ENCODE measurements around the gene STK32B. TPM values are rescaled to one million over a fixed set of nuclear protein-coding genes. Genes with fewer than 3 reads are reported as not detected.

Gene STK32B
- total and polyA plus RNA-seq, 8 donors = 0.90 to 5.1 (median 3.3) TPM

DNA sequence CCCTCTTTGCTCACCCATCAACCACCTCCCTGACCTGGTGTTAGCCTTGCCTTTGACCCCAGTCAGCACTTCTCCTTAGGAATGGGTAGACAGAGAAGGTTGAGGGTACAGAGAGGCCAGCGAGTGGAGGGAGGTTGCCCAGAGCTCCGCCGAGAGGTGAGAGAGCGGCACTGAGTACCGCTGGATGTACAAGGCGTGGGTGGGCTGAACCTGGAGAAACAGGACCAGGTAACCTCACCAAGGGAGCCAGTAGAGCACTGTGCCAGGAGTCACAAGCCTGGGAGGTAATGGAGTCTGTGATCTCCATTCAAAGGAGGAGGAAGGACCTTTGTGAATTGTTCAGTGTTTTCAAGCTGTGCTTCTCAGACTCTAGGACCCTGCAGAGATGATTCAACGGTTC is 400.9 kb downstream of the STK32B start:
- ATAC-seq (no peak), DNase-seq (no peak)
- H3K27me3 ChIP-seq = no peaks in the 10 kb centered on the region
- intact Hi-C loops (cut with DNase I) = no loop called here
- TF ChIP-seq, protein P1, sequence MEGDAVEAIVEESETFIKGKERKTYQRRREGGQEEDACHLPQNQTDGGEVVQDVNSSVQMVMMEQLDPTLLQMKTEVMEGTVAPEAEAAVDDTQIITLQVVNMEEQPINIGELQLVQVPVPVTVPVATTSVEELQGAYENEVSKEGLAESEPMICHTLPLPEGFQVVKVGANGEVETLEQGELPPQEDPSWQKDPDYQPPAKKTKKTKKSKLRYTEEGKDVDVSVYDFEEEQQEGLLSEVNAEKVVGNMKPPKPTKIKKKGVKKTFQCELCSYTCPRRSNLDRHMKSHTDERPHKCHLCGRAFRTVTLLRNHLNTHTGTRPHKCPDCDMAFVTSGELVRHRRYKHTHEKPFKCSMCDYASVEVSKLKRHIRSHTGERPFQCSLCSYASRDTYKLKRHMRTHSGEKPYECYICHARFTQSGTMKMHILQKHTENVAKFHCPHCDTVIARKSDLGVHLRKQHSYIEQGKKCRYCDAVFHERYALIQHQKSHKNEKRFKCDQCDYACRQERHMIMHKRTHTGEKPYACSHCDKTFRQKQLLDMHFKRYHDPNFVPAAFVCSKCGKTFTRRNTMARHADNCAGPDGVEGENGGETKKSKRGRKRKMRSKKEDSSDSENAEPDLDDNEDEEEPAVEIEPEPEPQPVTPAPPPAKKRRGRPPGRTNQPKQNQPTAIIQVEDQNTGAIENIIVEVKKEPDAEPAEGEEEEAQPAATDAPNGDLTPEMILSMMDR (IDR thresholded peaks at IDR 0.05) = no peak
- H3K4me3 ChIP-seq = no peak overlapping the region
- H3K36me3 ChIP-seq = no peaks in the 10 kb centered on the region
- no peaks in the 10 kb centered on the region for H3K4me1 ChIP-seq
- no peaks in the 10 kb centered on the region for H3K9me3 ChIP-seq
- no peak overlapping the region for H3K27ac ChIP-seq

DNA sequence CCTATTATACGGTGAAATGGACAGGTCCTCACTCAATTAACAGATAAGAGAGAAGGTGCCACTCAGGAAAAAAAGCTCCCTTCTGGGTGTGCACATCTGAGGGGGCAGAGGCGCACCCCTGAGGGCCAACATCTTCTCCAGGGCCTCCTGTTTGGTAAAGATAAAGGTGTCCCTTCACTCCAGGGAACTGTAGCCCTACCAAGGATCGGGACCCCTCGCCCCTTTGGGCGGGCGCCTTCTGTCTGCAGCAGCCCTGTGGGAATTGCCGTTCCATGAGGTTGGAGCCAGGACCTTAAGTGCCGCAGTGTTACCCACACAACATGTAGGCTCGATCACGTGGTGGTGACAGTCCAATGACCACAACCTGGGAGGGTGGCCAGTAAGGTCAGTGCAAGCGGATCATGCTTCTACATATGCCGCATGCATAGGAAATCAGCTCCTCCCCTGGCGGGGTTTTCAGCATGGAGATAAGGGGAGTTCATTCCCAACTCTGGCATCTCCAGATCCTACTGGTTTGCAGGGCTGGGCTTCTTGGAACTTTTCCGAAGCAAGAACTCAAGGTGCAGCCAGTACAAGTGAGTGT is 403.8 kb downstream of the STK32B start:
- Histone ChIP-seq H3K4me3 (no peak overlapping the region), H3K27ac (no peak overlapping the region), H3K4me1 (no peaks in the 10 kb centered on the region), H3K9me3 (no peaks in the 10 kb centered on the region), H3K27me3 (no peaks in the 10 kb centered on the region), H3K36me3 (no peaks in the 10 kb centered on the region)
- no peak for ATAC-seq
- DNase-seq = no peak
- intact Hi-C loops (cut with DNase I) = no loop called here
- TF ChIP-seq, protein P1 (IDR thresholded peaks at IDR 0.05) = no peak

DNA sequence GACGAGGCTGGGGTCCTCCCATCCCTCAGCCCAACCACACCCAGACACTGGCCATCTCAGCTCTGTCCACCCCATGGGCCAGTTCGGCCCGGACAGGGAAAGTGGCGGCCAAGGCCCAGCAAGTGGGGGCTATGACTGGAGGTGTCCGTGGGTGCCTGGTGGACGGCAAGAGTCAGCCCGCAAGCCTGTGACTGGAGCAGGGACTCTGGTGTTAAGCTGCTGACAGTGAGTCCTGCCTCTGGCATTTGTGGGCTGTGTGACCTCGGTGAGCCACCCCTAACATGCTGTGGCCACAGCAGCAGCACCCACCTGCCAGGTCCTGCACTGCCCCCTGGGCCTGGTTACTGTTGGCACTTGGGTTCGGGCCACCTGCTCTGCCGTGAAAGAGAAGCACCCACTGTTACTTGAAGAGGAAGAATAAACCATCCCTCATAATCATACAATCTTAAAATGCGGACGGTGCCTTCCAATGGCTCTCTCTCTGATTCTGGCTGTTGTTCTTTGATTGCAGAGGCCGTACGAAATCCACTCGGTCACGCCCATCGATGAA is 405.1 kb downstream of the STK32B start:
- Histone ChIP-seq H3K36me3 (no peaks in the 10 kb centered on the region), H3K4me1 (no peaks in the 10 kb centered on the region), H3K4me3 (no peak overlapping the region), H3K9me3 (no peaks in the 10 kb centered on the region), H3K27me3 (no peaks in the 10 kb centered on the region), H3K27ac (no peak overlapping the region)
- ATAC-seq = no peak
- no peak for DNase-seq
- intact Hi-C loops (cut with DNase I) = no loop called here
- TF ChIP-seq, protein P1 (IDR thresholded peaks at IDR 0.05) = no peak

DNA sequence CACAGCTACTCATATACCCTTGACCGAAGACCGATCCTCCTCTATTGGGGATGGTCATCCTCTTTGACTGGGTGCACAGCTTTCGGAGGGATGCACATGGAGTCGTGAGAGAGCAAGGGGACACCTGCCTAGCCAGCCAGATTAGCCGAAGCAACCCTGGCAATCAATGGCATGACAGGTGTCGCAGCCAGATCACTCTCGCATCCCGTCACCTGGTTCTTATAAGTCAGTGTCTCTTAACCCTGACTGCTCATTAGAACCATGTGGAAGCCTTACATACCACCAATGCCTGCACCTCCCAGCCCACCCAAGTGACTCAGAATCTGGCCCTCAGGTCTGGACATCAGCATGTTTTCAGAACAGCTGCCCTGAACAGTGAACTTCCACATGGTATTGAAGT is 407.4 kb downstream of the STK32B start:
- H3K36me3 ChIP-seq = no peaks in the 10 kb centered on the region
- TF ChIP-seq, protein P1 (IDR thresholded peaks at IDR 0.05) = no peak
- no peak for DNase-seq
- no peak overlapping the region for H3K27ac ChIP-seq
- no peaks in the 10 kb centered on the region for H3K4me1 ChIP-seq
- no peak for ATAC-seq
- H3K4me3 ChIP-seq = no peak overlapping the region
- intact Hi-C loops (cut with DNase I) = no loop called here
- H3K9me3 ChIP-seq = no peaks in the 10 kb centered on the region
- H3K27me3 ChIP-seq = no peaks in the 10 kb centered on the region

DNA sequence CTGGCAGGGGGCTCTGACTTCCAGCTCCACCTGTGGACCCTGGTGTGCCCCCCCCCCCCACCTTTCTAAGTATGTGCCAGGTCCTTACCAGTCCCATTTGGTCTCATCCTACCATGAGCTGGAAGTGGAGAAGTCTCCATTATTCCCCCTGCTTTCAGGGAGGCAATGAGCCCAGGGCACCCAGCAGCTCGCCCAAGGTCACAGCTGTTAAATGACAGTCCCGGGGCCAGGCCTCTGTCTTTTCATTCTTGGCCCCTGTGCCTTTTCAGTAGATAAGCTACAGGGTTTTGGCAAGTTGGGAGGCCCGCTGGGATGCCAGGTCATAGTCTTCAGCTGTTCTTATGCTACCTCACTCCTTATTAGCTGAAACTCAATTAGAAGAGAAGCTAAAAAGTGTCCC is 408.0 kb downstream of the STK32B start:
- Histone ChIP-seq H3K4me1 (no peaks in the 10 kb centered on the region), H3K9me3 (no peaks in the 10 kb centered on the region), H3K27me3 (no peaks in the 10 kb centered on the region), H3K4me3 (no peak overlapping the region), H3K27ac (no peak overlapping the region), H3K36me3 (no peaks in the 10 kb centered on the region)
- intact Hi-C loops (cut with DNase I) = no loop called here
- DNase-seq (no peak), ATAC-seq (no peak)
- TF ChIP-seq, protein P1 (IDR thresholded peaks at IDR 0.05) = no peak

Data from left lung (tissue), 10 donors.